Activated CD4-positive, alpha-beta T cell treated with anti-CD3 and anti-CD28 coated beads, Interleukin-2, amount 10 ng/mL, durations not matched to agents 7 days and 5 days (primary cell): ENCODE data around the gene ZC3H18. TPM values are rescaled to one million over a fixed set of nuclear protein-coding genes. Genes with fewer than 3 reads are reported as not detected.

Source experiments
- CTCF ChIA-PET: fragments of 350-600 bp; sonication (Branson Sonifier 250); formaldehyde crosslinking; loops from one replicate; lab custom pipeline; 2021; ENCODE audit warnings: antibody characterized with exemption; lab: Charles Lee
- POLR2A ChIA-PET: fragments of 350-600 bp; sonication (Branson Sonifier 250); formaldehyde crosslinking; loops from one replicate; lab custom pipeline; 2021; ENCODE audit warnings: antibody characterized with exemption; lab: Charles Lee
- DNase-seq: peaks from one replicate; pipeline ENCODE4 v3.0.0-alpha.2; 2020
- H3K27ac Mint-ChIP-seq: one replicate; pipeline ENCODE4 v1.8.0; 2021; ENCODE audit warnings: mild to moderate bottlenecking, moderate library complexity, mixed read lengths
- H3K27me3 Mint-ChIP-seq: one replicate; pipeline ENCODE4 v1.8.0; 2021; ENCODE audit warnings: mixed read lengths
- H3K36me3 Mint-ChIP-seq: one replicate; pipeline ENCODE4 v1.8.0; 2021; ENCODE audit warnings: low read depth, mixed read lengths
- H3K4me1 Mint-ChIP-seq: one replicate; pipeline ENCODE4 v1.8.0; 2021; ENCODE audit warnings: mixed read lengths
- H3K4me3 Mint-ChIP-seq: one replicate; pipeline ENCODE4 v1.8.0; 2021; ENCODE audit warnings: mild to moderate bottlenecking, moderate library complexity, mixed read lengths
- H3K9me3 Mint-ChIP-seq: one replicate; pipeline ENCODE4 v1.8.0; 2021; ENCODE audit warnings: mixed read lengths
- total RNA-seq, 2 experiments: library from RNA; stranded (reverse); gene quantifications; one replicate each; pipeline ENCODE4 v1.2.3, GENCODE V29; 2021

ZC3H18 gene
- total RNA-seq, 2 experiments from 2014 or later: 77.1 to 87.0 TPM

DNA sequence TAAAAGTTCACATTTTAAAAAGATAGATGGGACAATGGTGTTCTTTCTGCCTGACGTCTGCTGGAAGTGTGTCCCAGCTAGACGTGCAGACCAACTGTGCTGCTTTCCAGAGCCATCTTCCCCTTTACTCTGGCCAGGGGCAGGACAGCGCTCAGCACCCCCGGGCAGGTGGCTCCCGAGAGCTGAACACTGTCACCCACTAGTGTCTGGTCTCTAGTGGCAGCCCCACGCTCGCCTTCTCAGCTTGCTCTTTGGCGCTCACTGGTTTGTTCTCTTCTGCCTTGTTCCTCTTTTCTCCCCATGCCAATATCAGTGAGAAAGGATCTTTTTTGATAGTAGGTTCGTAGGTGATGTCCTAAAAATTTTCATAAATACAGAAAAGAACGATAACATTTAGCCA lies 25.7 kb downstream of the ZC3H18 start:
- CTCF ChIA-PET: interaction anchor here (0.8 to 1.2 kb wide), 2 partner anchors 14 to 41 kb away, joined by 3 read pairs; no protein-coding TSS in a partner anchor
- Mint-ChIP-seq H3K27me3 (no peaks in the 10 kb centered on the region), H3K4me1 (peaks cover 10% of the 10 kb centered on the region), H3K36me3 (peaks cover 27% of the 10 kb centered on the region), H3K9me3 (no peaks in the 10 kb centered on the region), H3K27ac (no peak overlapping the region), H3K4me3 (no peak overlapping the region)
- DNase-seq: no peak
- POLR2A ChIA-PET: no interaction called here

DNA sequence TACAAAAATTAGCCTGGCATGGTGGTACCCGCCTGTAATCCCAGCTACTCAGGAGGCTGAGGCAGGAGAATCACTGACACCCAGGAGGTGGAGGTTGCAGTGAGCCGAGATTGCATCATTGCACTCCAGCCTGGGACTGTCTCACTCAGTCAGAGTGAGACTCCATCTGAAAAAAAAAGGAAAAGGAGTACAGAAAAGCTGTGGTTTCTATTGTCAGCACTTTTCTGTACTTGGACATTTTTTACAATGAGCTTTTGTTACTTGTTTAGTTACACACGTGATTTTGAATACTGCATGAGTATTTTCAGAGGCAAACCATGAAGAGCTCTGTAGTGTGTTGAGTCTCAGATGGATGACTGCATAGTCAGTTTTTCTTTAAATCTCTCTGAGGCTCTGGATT lies 26.3 kb downstream of the ZC3H18 start:
- ChIA-PET POLR2A (no interaction called here), CTCF (interaction anchor here (0.8 kb wide), 1 partner anchor 40 kb away, joined by 3 read pairs; no protein-coding TSS in a partner anchor)
- peaks cover 9% of the 10 kb centered on the region for H3K4me1 Mint-ChIP-seq
- no peak for DNase-seq
- peaks cover 29% of the 10 kb centered on the region for H3K36me3 Mint-ChIP-seq
- no peaks in the 10 kb centered on the region for H3K9me3 Mint-ChIP-seq
- H3K27ac Mint-ChIP-seq: no peak overlapping the region
- no peak overlapping the region for H3K4me3 Mint-ChIP-seq
- H3K27me3 Mint-ChIP-seq: no peaks in the 10 kb centered on the region

- peaks cover 33% of the 10 kb centered on the region for H3K36me3 Mint-ChIP-seq
- H3K27ac Mint-ChIP-seq: no peak overlapping the region
- no peaks in the 10 kb centered on the region for H3K9me3 Mint-ChIP-seq
- POLR2A ChIA-PET: no interaction called here
- peaks cover 2% of the 10 kb centered on the region for H3K4me1 Mint-ChIP-seq
- CTCF ChIA-PET: no interaction called here
- no peak for DNase-seq
- H3K27me3 Mint-ChIP-seq: no peaks in the 10 kb centered on the region
- no peak overlapping the region for H3K4me3 Mint-ChIP-seq
These were observed 27.8 kb downstream of the ZC3H18 start for GRCh38 chr16:88597856-88598491.

DNA sequence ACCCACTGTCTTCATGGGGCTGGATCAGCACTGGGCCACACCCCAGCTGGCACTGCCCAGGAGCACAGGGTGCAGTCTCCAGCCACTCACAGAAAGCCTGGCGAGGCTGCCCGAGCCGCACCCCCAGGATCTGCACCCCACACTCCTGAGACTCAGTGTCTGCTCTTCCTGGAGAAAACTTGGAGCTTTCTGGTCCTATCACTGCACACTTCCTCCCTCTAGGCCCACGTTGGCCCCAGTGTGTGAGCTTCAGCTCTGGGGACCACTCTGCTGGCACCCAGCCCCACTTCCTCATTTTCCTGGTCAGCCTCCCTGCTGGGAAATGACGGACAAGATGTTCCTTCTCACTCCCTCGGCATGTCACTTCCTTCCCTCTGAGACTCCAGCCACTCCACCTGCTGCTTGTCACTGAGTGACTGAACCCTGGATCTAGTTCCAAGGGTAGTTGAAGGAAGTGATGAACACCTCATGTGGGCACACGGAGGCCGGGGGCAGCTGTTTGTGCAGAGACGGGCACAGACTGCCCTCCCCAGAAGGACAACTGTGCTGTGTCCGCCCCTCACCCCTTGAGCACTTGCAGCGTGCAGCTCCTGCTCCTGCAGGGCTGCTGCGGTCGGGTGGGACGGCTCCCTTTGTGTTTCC lies 29.0 kb downstream of the ZC3H18 start:
- H3K4me1 Mint-ChIP-seq: peaks cover 2% of the 10 kb centered on the region
- ChIA-PET POLR2A (no interaction called here), CTCF (interaction anchor here (1.4 kb wide), 1 partner anchor 20 kb away, joined by 3 read pairs; no protein-coding TSS in a partner anchor)
- H3K9me3 Mint-ChIP-seq: no peaks in the 10 kb centered on the region
- H3K27ac Mint-ChIP-seq: no peak overlapping the region
- no peak for DNase-seq
- H3K4me3 Mint-ChIP-seq: no peak overlapping the region
- no peaks in the 10 kb centered on the region for H3K27me3 Mint-ChIP-seq
- H3K36me3 Mint-ChIP-seq: peaks cover 32% of the 10 kb centered on the region

- CTCF ChIA-PET: interaction anchor here (1.4 kb wide), 1 partner anchor 21 kb away, joined by 3 read pairs; no protein-coding TSS in a partner anchor
- no peaks in the 10 kb centered on the region for H3K9me3 Mint-ChIP-seq
These were observed 29.8 kb downstream of the ZC3H18 start for GRCh38 chr16:88599825-88600538.

GRCh38 chr16:88600539-88600896 lies 30.3 kb downstream of the ZC3H18 start:
- POLR2A ChIA-PET: no interaction called here
- CTCF ChIA-PET: no interaction called here
- Mint-ChIP-seq H3K4me1 (peaks cover 2% of the 10 kb centered on the region), H3K36me3 (peaks cover 29% of the 10 kb centered on the region), H3K27ac (no peak overlapping the region), H3K27me3 (no peaks in the 10 kb centered on the region), H3K9me3 (no peaks in the 10 kb centered on the region), H3K4me3 (no peak overlapping the region)
- DNase-seq: no peak

More at GRCh38 chr16:88599825-88600538, 29.8 kb downstream of the ZC3H18 start:
- H3K27me3 Mint-ChIP-seq: no peaks in the 10 kb centered on the region
- peaks cover 32% of the 10 kb centered on the region for H3K36me3 Mint-ChIP-seq
- H3K27ac Mint-ChIP-seq: no peak overlapping the region
- DNase-seq: no peak
- H3K4me1 Mint-ChIP-seq: peaks cover 2% of the 10 kb centered on the region
- H3K4me3 Mint-ChIP-seq: no peak overlapping the region
- POLR2A ChIA-PET: no interaction called here

GRCh38 chr16:88601313-88602036 lies 31.3 kb downstream of the ZC3H18 start:
- POLR2A ChIA-PET: no interaction called here
- Mint-ChIP-seq H3K36me3 (peaks cover 29% of the 10 kb centered on the region), H3K27ac (no peak overlapping the region), H3K27me3 (no peaks in the 10 kb centered on the region), H3K9me3 (no peaks in the 10 kb centered on the region), H3K4me1 (no peaks in the 10 kb centered on the region), H3K4me3 (no peak overlapping the region)
- DNase-seq: no peak
- CTCF ChIA-PET: interaction anchor here (0.6 to 1.1 kb wide), 2 partner anchors 12 to 23 kb away, joined by 3 to 6 read pairs; no protein-coding TSS in a partner anchor

- Mint-ChIP-seq H3K9me3 (no peaks in the 10 kb centered on the region), H3K27me3 (no peaks in the 10 kb centered on the region), H3K36me3 (peaks cover 30% of the 10 kb centered on the region), H3K27ac (no peak overlapping the region), H3K4me1 (no peaks in the 10 kb centered on the region), H3K4me3 (no peak overlapping the region)
- DNase-seq: no peak
- CTCF ChIA-PET: interaction anchor here (0.6 to 2.4 kb wide), 3 partner anchors 11 to 18 kb away, joined by 3 to 6 read pairs (median 5); no protein-coding TSS in a partner anchor
- POLR2A ChIA-PET: no interaction called here
These were observed 31.9 kb downstream of the ZC3H18 start for GRCh38 chr16:88602091-88602490.

DNA sequence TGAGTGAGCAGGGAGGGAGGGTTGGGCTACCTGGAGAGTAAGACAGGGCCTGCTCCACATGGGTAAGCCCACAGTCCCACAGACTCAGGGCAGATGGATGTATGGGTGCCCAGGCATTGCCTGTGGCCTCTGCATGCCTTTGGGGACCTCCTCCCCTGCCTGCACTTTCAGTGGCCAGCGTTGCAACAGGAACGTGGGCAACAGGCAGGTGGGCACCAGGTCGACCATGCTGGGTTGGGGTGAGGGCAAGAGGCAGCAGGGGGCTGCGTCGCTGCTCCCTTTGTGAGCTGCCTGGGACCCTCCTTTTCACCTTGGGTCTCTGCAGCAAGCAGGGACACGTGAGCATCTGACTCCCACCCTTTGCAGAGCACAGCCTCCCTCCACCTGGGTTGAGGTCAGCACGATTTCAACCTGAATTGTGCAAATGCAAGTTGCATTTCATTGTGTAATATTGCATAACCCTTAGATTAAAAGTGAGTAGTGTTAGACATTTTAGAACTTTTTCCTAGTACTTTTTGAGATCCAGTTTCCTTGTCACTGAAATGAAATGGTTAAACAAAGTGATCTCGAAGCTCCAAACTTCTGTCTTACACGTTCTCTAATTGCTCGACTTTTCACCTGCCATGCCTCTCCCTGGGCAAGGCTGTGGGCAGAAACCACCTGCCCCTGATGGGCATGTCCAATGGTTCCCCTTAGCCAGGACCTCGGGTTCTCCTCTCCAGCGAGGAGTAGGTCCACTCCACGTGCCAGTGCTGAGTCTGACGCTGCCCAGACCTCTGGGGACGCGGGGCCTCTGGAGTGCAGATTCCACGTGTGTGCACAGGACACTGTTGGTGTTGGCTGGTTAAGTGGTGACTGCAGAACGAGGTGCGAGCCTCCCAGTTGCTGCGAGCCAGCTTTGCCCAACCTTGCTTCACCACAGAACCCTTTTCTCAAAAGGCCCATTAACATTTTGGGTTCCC lies 35.3 kb downstream of the ZC3H18 start:
- CTCF ChIA-PET: no interaction called here
- H3K4me1 Mint-ChIP-seq: no peaks in the 10 kb centered on the region
- H3K36me3 Mint-ChIP-seq: peaks cover 41% of the 10 kb centered on the region
- POLR2A ChIA-PET: no interaction called here
- H3K9me3 Mint-ChIP-seq: no peaks in the 10 kb centered on the region
- no peak for DNase-seq
- H3K4me3 Mint-ChIP-seq: no peak overlapping the region
- H3K27me3 Mint-ChIP-seq: no peaks in the 10 kb centered on the region
- no peak overlapping the region for H3K27ac Mint-ChIP-seq

- no peaks in the 10 kb centered on the region for H3K4me1 Mint-ChIP-seq
- no peaks in the 10 kb centered on the region for H3K27me3 Mint-ChIP-seq
- CTCF ChIA-PET: no interaction called here
These were observed 36.0 kb downstream of the ZC3H18 start for GRCh38 chr16:88606148-88606757.

DNA sequence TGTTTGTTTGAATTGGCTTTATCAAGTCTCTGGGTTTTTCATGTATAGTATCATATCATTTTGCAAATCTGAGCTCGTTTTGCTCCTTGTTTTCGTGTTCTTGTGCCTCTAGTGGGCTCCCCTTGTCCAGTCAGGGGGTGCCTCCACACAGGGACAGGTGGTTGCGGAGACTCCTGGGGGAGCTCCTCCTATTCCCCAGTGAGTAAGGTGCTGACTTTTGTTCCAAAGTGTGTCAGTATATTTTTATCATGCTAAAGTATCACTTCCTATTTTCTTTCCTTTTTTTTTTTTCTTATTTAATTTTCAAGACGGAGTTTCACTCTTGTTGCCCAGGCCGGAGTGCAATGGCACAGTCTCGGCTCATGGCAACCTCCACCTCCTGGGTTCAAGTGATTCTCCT lies 37.9 kb downstream of the ZC3H18 start:
- POLR2A ChIA-PET: no interaction called here
- no peaks in the 10 kb centered on the region for H3K27me3 Mint-ChIP-seq
- H3K4me1 Mint-ChIP-seq: no peaks in the 10 kb centered on the region
- no peaks in the 10 kb centered on the region for H3K9me3 Mint-ChIP-seq
- DNase-seq: no peak
- CTCF ChIA-PET: interaction anchor here (0.6 kb wide), 1 partner anchor 206 kb away, joined by 3 read pairs; no protein-coding TSS in a partner anchor
- H3K36me3 Mint-ChIP-seq: peaks cover 39% of the 10 kb centered on the region
- H3K27ac Mint-ChIP-seq: no peak overlapping the region
- no peak overlapping the region for H3K4me3 Mint-ChIP-seq

More at GRCh38 chr16:88606148-88606757, 36.0 kb downstream of the ZC3H18 start:
- peaks cover 40% of the 10 kb centered on the region for H3K36me3 Mint-ChIP-seq
- no peak overlapping the region for H3K27ac Mint-ChIP-seq
- POLR2A ChIA-PET: no interaction called here
- H3K4me3 Mint-ChIP-seq: no peak overlapping the region
- DNase-seq: no peak
- H3K9me3 Mint-ChIP-seq: no peaks in the 10 kb centered on the region
